Bronchial epithelial cell (primary cell): Measurements from ENCODE around the gene C1QTNF6. TPM values are rescaled to one million over a fixed set of nuclear protein-coding genes. Genes with fewer than 3 reads are reported as not detected.
"Not testable (repeated sequence)": the region's sequence is repeated elsewhere in the genome, so short reads cannot be mapped to it uniquely, and the experiment has no call there.

Source experiments
- DNase-seq: peaks from one replicate; pipeline ENCODE4 v3.0.0-alpha.2; 2010; ENCODE audit warnings: low read depth
- FAIRE-seq: peaks from 2 replicates; lab custom pipeline; 2011; peaks lifted over from hg19 to GRCh38; lab: Jason Lieb, UNC
- H3K27me3 ChIP-seq: 2 replicates; pipeline ENCODE4 v1.5.1; 2011; ENCODE audit warnings: low read length; ENCODE audit not compliant: control insufficient read depth, insufficient read depth
- H3K36me3 ChIP-seq: 2 replicates; pipeline ENCODE4 v1.5.1; 2011; ENCODE audit warnings: low read length; ENCODE audit not compliant: control insufficient read depth, insufficient read depth
- H3K4me3 ChIP-seq: 2 replicates; pipeline ENCODE4 v1.5.1; 2011; ENCODE audit warnings: mild to moderate bottlenecking, low read depth, low read length, control low read depth
- total RNA-seq: library from RNA; depleted of rRNA; stranded (reverse); fragments of >200 nt; gene quantifications from 2 replicates; pipeline ENCODE4 v1.2.1, GENCODE V29; 2014
- TF ChIP-seq, protein P1 (sequence below): IDR thresholded peaks from 2 replicates; pipeline ENCODE4 v1.5.1; 2011; ENCODE audit warnings: mild to moderate bottlenecking, moderate library complexity, low read length, control low read depth, inconsistent platforms; ENCODE audit not compliant: insufficient read depth, severe bottlenecking

Gene C1QTNF6
- total RNA-seq, 1 donor from 2014 or later = 2.9 TPM

- Histone ChIP-seq H3K27me3 (no peaks in the 10 kb centered on the region), H3K36me3 (no peaks in the 10 kb centered on the region), H3K4me3 (no peak overlapping the region)
- DNase-seq (no peak), FAIRE-seq (no peak)
- TF ChIP-seq, protein P1, sequence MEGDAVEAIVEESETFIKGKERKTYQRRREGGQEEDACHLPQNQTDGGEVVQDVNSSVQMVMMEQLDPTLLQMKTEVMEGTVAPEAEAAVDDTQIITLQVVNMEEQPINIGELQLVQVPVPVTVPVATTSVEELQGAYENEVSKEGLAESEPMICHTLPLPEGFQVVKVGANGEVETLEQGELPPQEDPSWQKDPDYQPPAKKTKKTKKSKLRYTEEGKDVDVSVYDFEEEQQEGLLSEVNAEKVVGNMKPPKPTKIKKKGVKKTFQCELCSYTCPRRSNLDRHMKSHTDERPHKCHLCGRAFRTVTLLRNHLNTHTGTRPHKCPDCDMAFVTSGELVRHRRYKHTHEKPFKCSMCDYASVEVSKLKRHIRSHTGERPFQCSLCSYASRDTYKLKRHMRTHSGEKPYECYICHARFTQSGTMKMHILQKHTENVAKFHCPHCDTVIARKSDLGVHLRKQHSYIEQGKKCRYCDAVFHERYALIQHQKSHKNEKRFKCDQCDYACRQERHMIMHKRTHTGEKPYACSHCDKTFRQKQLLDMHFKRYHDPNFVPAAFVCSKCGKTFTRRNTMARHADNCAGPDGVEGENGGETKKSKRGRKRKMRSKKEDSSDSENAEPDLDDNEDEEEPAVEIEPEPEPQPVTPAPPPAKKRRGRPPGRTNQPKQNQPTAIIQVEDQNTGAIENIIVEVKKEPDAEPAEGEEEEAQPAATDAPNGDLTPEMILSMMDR = no peak
Observed at GRCh38 chr22:37205046-37205445, 17.0 kb upstream of the C1QTNF6 start.

- TF ChIP-seq, protein P1 = no peak
- FAIRE-seq = no peak
Observed at GRCh38 chr22:37204045-37204655, 16.1 kb upstream of the C1QTNF6 start.

DNA sequence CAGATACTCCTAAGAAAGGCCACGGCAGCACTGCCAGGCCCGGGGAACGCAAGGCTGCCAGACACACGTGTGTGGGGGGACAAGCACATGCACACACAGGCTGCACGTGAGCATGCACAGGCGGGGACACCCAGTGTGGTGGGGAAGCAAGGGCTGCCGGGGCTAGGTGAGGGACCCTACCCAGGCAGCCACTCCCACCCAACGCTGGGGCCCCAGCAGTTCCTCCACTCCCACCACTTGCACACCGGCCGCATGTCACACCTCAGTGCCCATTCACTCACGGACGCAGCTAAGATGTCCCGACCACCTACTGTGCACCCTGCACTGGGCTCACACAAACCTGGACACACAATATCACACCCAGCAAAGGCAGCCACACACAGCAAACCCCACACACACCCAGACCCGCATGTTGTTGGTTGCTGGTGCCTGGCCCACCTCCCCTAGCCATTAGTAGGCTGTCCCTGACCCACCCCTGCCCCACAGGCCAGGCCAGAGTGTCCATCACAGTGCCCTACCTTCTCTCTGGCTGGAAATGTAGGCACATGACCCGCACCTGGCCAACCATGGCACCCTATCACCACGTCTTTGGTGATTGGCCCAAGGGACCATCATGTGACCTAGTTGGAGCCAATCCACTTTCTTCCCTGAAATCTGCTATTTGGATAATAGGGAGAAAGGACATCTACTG lies 15.5 kb upstream of the C1QTNF6 start:
- Histone ChIP-seq H3K36me3 (no peaks in the 10 kb centered on the region), H3K27me3 (no peaks in the 10 kb centered on the region), H3K4me3 (no peak overlapping the region)
- FAIRE-seq (peak; percentile 18), DNase-seq (no peak)
- TF ChIP-seq, protein P1 = no peak

More at GRCh38 chr22:37204045-37204655, 16.1 kb upstream of the C1QTNF6 start:
- DNase-seq = no peak
- H3K36me3 ChIP-seq = no peaks in the 10 kb centered on the region
- H3K4me3 ChIP-seq = no peak overlapping the region
- H3K27me3 ChIP-seq = no peaks in the 10 kb centered on the region

GRCh38 chr22:37202716-37203115 lies 14.7 kb upstream of the C1QTNF6 start:
- DNase-seq (no peak), FAIRE-seq (no peak)
- H3K27me3 ChIP-seq = no peaks in the 10 kb centered on the region
- TF ChIP-seq, protein P1 = no peak
- no peaks in the 10 kb centered on the region for H3K36me3 ChIP-seq
- no peak overlapping the region for H3K4me3 ChIP-seq

- TF ChIP-seq, protein P1 = no peak
- no peak for DNase-seq
- no peak overlapping the region for H3K4me3 ChIP-seq
- H3K36me3 ChIP-seq = no peaks in the 10 kb centered on the region
- H3K27me3 ChIP-seq = no peaks in the 10 kb centered on the region
- no peak for FAIRE-seq
Observed at GRCh38 chr22:37202001-37202555, 14.0 kb upstream of the C1QTNF6 start.

GRCh38 chr22:37201443-37201820 lies 13.4 kb upstream of the C1QTNF6 start:
- not testable (repeated sequence) for H3K36me3 ChIP-seq, FAIRE-seq, H3K27me3 ChIP-seq, DNase-seq, H3K4me3 ChIP-seq
